Myocyte (in vitro differentiated cells): ENCODE data around the gene TSPAN32. TPM values are rescaled to one million over a fixed set of nuclear protein-coding genes. Genes with fewer than 3 reads are reported as not detected.
A peak's percentile ranks its signal among the peaks of the same experiment; 100 is the strongest.
"Not testable (repeated sequence)": the region's sequence is repeated elsewhere in the genome, so short reads cannot be mapped to it uniquely, and the experiment has no call there.

Experiments used
- DNase-seq: peaks from one replicate; pipeline ENCODE4 v3.0.0-alpha.2; 2012; ENCODE audit warnings: low read depth
- total RNA-seq: library from RNA; depleted of rRNA; stranded (reverse); fragments of >200 nt; gene quantifications from 2 replicates; pipeline ENCODE4 v1.2.3, GENCODE V29; 2014

Gene TSPAN32
- total RNA-seq, 1 donor from 2014 or later = not detected

- not testable (repeated sequence) for DNase-seq
Observed at GRCh38 chr11:2333486-2334205, 31.8 kb downstream of the TSPAN32 start.

- DNase-seq = not testable (repeated sequence)
Observed at GRCh38 chr11:2335286-2335685, 33.5 kb downstream of the TSPAN32 start.

DNA sequence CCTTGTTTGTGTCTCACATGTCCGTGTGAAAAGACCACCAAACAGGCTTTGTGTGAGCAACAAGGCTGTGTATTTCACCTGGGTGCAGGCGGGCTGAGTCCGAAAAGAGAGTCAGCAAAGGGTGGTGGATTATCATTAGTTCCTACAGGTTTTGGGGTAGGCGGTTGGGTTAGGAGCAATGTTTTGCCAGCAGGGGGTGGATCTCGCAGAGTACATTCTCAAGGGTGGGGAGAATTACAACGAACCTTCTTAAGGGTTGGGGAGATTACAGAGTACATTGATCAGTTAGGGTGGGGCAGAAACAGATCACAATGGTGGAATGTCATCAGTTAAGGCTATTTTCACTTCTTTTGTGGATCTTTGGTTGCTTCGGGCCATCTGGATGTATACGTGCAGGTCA is 36.9 kb downstream of the TSPAN32 start:
- not testable (repeated sequence) for DNase-seq

DNA sequence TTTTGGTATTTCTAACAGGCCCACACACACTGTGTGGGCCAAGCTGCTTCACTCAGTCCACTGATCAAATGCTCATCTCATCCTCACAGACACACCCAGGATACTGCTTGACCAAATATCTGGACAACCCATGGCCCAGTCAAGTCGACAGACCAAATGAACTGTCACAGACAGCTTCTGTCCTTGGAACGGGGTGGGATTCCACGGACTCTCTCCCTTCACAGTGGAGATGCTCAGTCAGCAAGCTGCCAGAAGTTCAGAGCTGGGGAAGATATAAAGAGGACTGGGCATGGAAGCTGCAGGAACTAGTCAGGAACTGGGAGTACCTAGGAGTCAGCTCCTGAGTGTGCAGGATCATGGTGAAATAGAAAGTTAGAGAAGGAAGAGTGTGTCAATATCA is 40.7 kb downstream of the TSPAN32 start:
- no peak for DNase-seq

DNA sequence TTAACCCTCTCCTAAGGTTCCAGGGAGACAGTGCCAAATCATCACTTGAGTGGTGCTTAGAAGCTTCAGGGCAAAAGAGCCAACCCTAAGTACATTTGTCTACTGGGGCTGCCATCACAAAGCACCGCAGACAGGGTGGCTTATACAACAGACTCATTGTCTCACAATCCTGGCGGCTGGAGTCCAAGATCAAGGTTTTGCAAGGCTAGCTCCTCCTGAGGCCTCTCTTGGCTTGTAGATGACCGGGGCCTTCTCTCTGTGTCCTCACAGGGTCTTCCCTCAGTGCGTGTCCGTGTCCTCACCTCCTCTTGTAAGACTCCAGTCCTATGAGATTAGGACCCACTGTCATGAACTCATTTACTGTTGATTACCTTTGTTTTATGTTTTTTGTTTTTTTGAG is 41.2 kb downstream of the TSPAN32 start:
- DNase-seq = no peak

DNA sequence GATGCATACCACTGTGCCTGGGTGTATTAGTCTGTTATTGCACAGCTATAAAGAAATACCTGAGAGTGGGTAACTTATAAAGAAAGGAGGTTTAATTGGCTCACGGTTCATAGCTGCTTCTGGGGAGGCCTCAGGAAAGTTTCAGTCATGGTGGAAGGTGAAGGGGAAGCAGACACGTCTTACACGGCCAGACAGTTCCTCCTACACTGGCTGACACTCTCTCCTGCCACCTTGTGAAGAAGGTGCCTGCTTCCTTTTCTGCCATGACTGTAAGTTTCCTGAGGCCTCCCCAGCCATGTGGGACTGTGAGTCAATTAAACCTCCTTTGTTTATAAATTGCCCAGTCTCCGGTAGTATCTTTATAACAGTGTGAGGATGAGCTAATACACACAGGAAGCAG is 41.7 kb downstream of the TSPAN32 start:
- DNase-seq = no peak

GRCh38 chr11:2345050-2345449 is 43.2 kb downstream of the TSPAN32 start:
- DNase-seq = no peak

DNA sequence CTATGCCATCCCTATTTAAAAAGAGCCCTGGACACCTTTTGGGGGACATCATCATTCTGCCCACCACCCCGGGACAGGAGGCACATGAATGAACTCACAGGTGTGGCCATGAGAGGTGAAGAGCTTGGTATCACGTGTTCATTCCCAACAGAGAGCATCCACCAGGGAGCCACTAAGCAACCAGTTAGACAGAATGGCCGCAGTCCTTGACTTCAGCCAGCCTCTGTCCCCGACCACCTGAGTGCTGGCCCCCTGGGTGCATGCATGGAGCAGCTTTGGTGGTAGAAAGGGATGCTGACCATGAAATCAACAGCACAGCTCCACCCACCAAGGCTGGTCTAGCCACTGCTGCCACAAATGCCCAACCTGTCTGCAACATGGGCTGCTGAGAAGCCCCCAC is 44.2 kb downstream of the TSPAN32 start:
- no peak for DNase-seq

DNA sequence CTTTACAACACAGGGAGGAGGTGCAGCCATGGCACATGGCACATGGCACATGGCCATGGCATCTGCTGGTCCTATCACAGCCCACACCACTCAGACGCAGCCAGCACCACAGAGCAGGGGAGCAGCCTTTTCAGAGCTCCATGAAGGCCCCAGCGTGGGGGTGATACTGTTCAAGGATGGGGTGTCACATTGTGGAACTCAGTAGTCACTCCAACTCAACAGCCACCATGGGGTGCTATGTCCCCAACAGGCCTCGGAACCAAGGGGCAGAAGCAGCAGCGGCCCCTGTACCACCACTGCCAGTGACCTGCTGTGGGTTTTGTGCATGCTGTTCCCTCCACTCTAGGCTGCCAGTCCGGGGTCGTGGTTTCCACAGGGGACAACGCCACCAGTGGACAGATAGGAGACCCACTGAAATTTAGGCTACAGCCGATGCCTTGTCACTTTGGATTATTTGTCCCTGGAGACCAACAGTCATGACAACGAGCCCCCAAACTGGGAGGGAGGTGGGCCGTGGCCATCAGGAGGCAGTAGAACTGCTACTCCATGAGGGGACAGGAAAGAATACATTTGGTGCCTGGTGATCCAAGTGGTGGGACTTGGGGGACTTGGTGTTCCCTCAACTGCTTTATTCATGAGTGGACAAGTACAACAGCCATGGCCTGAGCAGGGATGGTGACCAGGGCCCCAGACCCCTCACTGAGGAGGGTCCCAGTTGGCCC is 44.9 kb downstream of the TSPAN32 start:
- DNase-seq = no peak

DNA sequence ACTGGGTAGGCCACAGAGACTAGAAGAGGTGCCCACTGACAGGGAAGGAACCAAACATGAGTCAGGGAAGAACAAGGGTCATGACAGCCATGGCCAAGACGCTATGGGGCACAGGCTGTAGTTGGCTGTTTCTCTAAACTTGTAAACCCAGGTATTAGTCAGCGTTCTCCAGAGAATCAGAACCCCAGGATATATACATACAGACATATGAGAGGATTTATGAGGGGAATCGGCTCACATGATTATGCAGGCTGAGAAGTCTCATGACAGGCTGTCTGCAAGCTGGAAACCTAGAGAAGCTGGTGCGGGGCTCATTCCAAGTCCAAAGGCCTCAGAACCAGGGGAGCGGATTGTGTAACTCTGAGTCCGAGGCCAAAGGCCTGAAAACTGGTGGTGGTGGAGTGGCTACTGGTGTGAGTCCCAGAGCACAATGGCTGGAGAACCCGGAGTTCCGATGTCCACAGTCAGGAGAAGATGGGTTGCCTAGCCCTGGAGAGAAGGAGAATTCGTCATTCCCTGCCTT is 45.6 kb downstream of the TSPAN32 start:
- no peak for DNase-seq

GRCh38 chr11:2348986-2349385 is 47.2 kb downstream of the TSPAN32 start:
- no peak for DNase-seq

DNA sequence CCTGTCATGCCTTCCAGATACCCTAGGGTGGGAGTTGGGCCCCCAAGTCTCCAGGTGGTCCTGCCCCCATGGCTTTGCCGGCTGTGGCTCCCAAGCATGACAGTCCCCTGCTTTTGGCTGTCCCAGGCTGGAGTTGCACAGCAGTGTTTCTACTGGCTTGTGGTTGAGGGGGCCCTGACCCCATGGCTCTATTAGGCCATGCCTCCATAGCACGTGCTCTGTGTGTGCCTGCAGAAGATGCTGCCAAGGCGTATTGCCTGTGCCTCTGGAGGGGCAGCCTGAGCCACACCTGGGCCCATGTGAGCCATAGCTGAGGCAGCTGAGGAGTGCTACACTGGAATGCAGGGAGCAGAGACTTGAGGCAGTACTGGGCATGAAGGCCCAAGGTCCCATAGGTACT is 49.9 kb downstream of the TSPAN32 start:
- DNase-seq = no peak

GRCh38 chr11:2352420-2352819 is 50.6 kb downstream of the TSPAN32 start:
- DNase-seq = no peak

- no peak for DNase-seq
Observed at GRCh38 chr11:2355000-2355644, 53.3 kb downstream of the TSPAN32 start.

- no peak for DNase-seq
Observed at GRCh38 chr11:2357246-2357645, 55.4 kb downstream of the TSPAN32 start.

DNA sequence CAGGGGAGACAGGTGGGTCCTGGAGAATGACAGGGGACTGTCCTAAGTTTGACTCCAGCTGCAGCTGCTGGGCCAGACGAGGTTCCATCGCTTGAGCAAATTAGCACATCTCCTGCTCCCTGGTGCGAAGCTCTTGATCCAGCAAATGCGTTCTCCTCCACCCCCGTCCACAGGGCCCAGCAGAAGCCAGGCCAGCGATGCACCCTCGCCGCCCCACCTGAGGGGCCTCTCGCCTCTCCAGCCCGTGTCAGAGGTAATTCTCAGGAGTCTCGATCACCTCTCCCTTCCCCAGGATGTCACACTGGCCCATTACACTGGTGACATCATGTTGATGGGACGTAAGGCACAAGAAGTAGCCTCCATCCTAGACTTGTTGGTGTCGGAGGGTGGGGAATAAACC is 55.8 kb downstream of the TSPAN32 start:
- DNase-seq = not testable (repeated sequence)

- peak; percentile 31 for DNase-seq
Observed at GRCh38 chr11:2358754-2359442, 57.1 kb downstream of the TSPAN32 start.

- DNase-seq = no peak
Observed at GRCh38 chr11:2359557-2359956, 57.7 kb downstream of the TSPAN32 start.

DNA sequence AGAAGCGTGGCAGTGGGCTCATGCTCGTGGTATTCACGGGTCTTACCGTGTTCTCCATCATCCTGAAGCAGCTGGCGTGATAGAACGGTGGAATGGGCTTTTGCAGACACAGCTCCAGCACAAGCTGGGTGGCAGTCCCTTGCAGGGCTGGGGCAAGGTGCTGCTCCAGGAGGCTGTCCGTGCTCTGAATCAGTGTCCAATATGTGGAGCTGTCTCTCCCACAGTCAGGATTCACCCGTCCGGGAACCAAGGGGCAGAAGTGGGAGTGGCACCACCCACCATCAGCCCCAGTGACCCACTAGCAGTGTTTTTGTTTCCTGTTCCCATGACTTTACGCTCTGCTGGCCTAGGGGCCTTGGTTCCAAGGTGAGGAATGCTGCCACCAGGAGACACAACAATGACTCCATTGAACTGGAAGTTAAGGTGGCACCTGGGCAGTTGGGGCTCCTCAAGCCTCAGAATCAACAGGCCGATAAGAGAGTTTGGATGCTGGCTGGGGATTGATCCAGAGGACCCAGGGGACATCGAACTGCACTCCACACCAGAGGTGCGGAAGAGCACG is 58.3 kb downstream of the TSPAN32 start:
- no peak for DNase-seq

- DNase-seq = no peak
Observed at GRCh38 chr11:2361565-2361964, 59.8 kb downstream of the TSPAN32 start.

GRCh38 chr11:2362414-2362813 is 60.6 kb downstream of the TSPAN32 start:
- no peak for DNase-seq
